ENCODE data around the gene CLN6. TPM values are rescaled to one million over a fixed set of nuclear protein-coding genes. Genes with fewer than 3 reads are reported as not detected.
"Not testable (repeated sequence)": the region's sequence is repeated elsewhere in the genome, so short reads cannot be mapped to it uniquely, and the experiment has no call there.

CLN6 gene
- total RNA-seq, 1 donor from 2014 or later = 18.7 TPM

GRCh38 chr15:68177742-68178141 is 51.8 kb downstream of the CLN6 start:
- no peak for TF ChIP-seq CTCF (IDR thresholded peaks at IDR 0.05)
- Mint-ChIP-seq H3K36me3 (ENCODE audit: unreplicated experiment) (peaks cover 39% of the 10 kb centered on the region), H3K4me1 (ENCODE audit: unreplicated experiment) (peaks cover 7% of the 10 kb centered on the region), H3K9me3 (ENCODE audit: unreplicated experiment) (no peaks in the 10 kb centered on the region), H3K27ac (ENCODE audit: unreplicated experiment) (no peak overlapping the region), H3K27me3 (ENCODE audit: unreplicated experiment) (no peaks in the 10 kb centered on the region), H3K4me3 (ENCODE audit: unreplicated experiment) (no peak overlapping the region)
- no peak for DNase-seq (ENCODE audit: extremely low spot score, unreplicated experiment)

GRCh38 chr15:68176601-68177000 is 52.9 kb downstream of the CLN6 start:
- Mint-ChIP-seq H3K4me3 (ENCODE audit: unreplicated experiment) (no peak overlapping the region), H3K36me3 (ENCODE audit: unreplicated experiment) (peaks cover 38% of the 10 kb centered on the region), H3K4me1 (ENCODE audit: unreplicated experiment) (peaks cover 7% of the 10 kb centered on the region), H3K27ac (ENCODE audit: unreplicated experiment) (no peak overlapping the region), H3K27me3 (ENCODE audit: unreplicated experiment) (no peaks in the 10 kb centered on the region), H3K9me3 (ENCODE audit: unreplicated experiment) (no peaks in the 10 kb centered on the region)
- no peak for TF ChIP-seq CTCF (IDR thresholded peaks at IDR 0.05)
- DNase-seq (ENCODE audit: extremely low spot score, unreplicated experiment) = no peak

GRCh38 chr15:68175526-68175925 is 54.0 kb downstream of the CLN6 start:
- Mint-ChIP-seq H3K4me1 (ENCODE audit: unreplicated experiment) (peaks cover 7% of the 10 kb centered on the region), H3K4me3 (ENCODE audit: unreplicated experiment) (no peak overlapping the region), H3K27ac (ENCODE audit: unreplicated experiment) (no peak overlapping the region), H3K9me3 (ENCODE audit: unreplicated experiment) (no peaks in the 10 kb centered on the region), H3K36me3 (ENCODE audit: unreplicated experiment) (peaks cover 29% of the 10 kb centered on the region), H3K27me3 (ENCODE audit: unreplicated experiment) (no peaks in the 10 kb centered on the region)
- no peak for DNase-seq (ENCODE audit: extremely low spot score, unreplicated experiment)
- no peak for TF ChIP-seq CTCF (IDR thresholded peaks at IDR 0.05)

- H3K27ac Mint-ChIP-seq (ENCODE audit: unreplicated experiment) = no peak overlapping the region
- no peaks in the 10 kb centered on the region for H3K27me3 Mint-ChIP-seq (ENCODE audit: unreplicated experiment)
- no peak for DNase-seq (ENCODE audit: extremely low spot score, unreplicated experiment)
- no peaks in the 10 kb centered on the region for H3K9me3 Mint-ChIP-seq (ENCODE audit: unreplicated experiment)
- H3K4me3 Mint-ChIP-seq (ENCODE audit: unreplicated experiment) = no peak overlapping the region
- H3K36me3 Mint-ChIP-seq (ENCODE audit: unreplicated experiment) = peaks cover 29% of the 10 kb centered on the region
- TF ChIP-seq CTCF (IDR thresholded peaks at IDR 0.05) = no peak
- H3K4me1 Mint-ChIP-seq (ENCODE audit: unreplicated experiment) = peaks cover 3% of the 10 kb centered on the region
These were observed 56.4 kb downstream of the CLN6 start for GRCh38 chr15:68173119-68173518.

GRCh38 chr15:68172037-68172436 is 57.5 kb downstream of the CLN6 start:
- not testable (repeated sequence) for H3K9me3 Mint-ChIP-seq (ENCODE audit: unreplicated experiment); H3K4me1 Mint-ChIP-seq (ENCODE audit: unreplicated experiment); H3K4me3 Mint-ChIP-seq (ENCODE audit: unreplicated experiment); H3K27me3 Mint-ChIP-seq (ENCODE audit: unreplicated experiment); H3K27ac Mint-ChIP-seq (ENCODE audit: unreplicated experiment); DNase-seq (ENCODE audit: extremely low spot score, unreplicated experiment)
- H3K36me3 Mint-ChIP-seq (ENCODE audit: unreplicated experiment) = peaks cover 23% of the 10 kb centered on the region

GRCh38 chr15:68166847-68167246 is 62.7 kb downstream of the CLN6 start:
- Mint-ChIP-seq H3K9me3 (ENCODE audit: unreplicated experiment) (no peaks in the 10 kb centered on the region), H3K27ac (ENCODE audit: unreplicated experiment) (no peak overlapping the region), H3K27me3 (ENCODE audit: unreplicated experiment) (no peaks in the 10 kb centered on the region), H3K4me1 (ENCODE audit: unreplicated experiment) (no peaks in the 10 kb centered on the region), H3K4me3 (ENCODE audit: unreplicated experiment) (no peak overlapping the region), H3K36me3 (ENCODE audit: unreplicated experiment) (peaks cover 21% of the 10 kb centered on the region)
- DNase-seq (ENCODE audit: extremely low spot score, unreplicated experiment) = no peak
- no peak for TF ChIP-seq CTCF (IDR thresholded peaks at IDR 0.05)
